Cardiac fibroblast (primary cell): ENCODE results near the gene SYNGR3.
"Not testable (repeated sequence)": the region's sequence is repeated elsewhere in the genome, so short reads cannot be mapped to it uniquely, and the experiment has no call there.

Experiments used
- DNase-seq, 2 donors: peaks; one replicate each; pipeline versions ENCODE4 v3.0.0 to v3.0.0-alpha.2; 2010; ENCODE audit warnings: low read depth in 2 of 2
- H3K4me3 ChIP-seq, 2 donors: replicated peaks in 1 of 2; 1 replicate in 1 of 2; 2 replicates in 1 of 2; pipeline ENCODE4 v1.5.1; 2011; ENCODE audit warnings: low read depth in 2 of 2, low read length in 2 of 2, mild to moderate bottlenecking in 2 of 2, moderate library complexity in 1 of 2
- CTCF ChIP-seq: IDR thresholded peaks from one replicate; pipeline ENCODE4 v1.5.1; 2011; ENCODE audit warnings: low read depth, mild to moderate bottlenecking, low read length, inconsistent platforms

SYNGR3 gene

GRCh38 chr16:2008631-2009163 lies 18.9 kb downstream of the SYNGR3 start:
- TF ChIP-seq CTCF = no peak
- peak; percentile 53 to 66 for DNase-seq
- H3K4me3 ChIP-seq = peak overlapping the region; percentile 63 to 79

- DNase-seq = no peak
- no peak for TF ChIP-seq CTCF
These were observed 19.5 kb downstream of the SYNGR3 start for GRCh38 chr16:2009164-2009711.

GRCh38 chr16:2009791-2010510 lies 20.2 kb downstream of the SYNGR3 start, which contains the start of gene ZNF598:
Gene ZNF598, minus strand, starts transcription at chr16:2009821.
- TF ChIP-seq CTCF = no peak
- DNase-seq = peak; percentile 83 to 90
- peak within 1 kb of the TSS; percentile 63 to 79 for H3K4me3 ChIP-seq

More at GRCh38 chr16:2009164-2009711, 19.5 kb downstream of the SYNGR3 start:
- H3K4me3 ChIP-seq = peak overlapping the region; percentile 63 to 79

GRCh38 chr16:2011726-2012125 lies 22.0 kb downstream of the SYNGR3 start:
- not testable (repeated sequence) for H3K4me3 ChIP-seq, DNase-seq

GRCh38 chr16:2013527-2013926 lies 23.8 kb downstream of the SYNGR3 start:
- no peak for TF ChIP-seq CTCF
- no peak overlapping the region for H3K4me3 ChIP-seq
- DNase-seq = no peak

- TF ChIP-seq CTCF = no peak
- peak in 1 of 2 donors; percentile 70 for DNase-seq
- no peak overlapping the region for H3K4me3 ChIP-seq
These were observed 25.6 kb downstream of the SYNGR3 start for GRCh38 chr16:2015117-2015946.

GRCh38 chr16:2015947-2016208 lies 26.1 kb downstream of the SYNGR3 start:
- no peak for TF ChIP-seq CTCF
- H3K4me3 ChIP-seq = no peak overlapping the region
- no peak for DNase-seq
